H9 (cell line): ENCODE data around the gene VIM. TPM values are rescaled to one million over a fixed set of nuclear protein-coding genes. Genes with fewer than 3 reads are reported as not detected.
"Not testable (repeated sequence)": the region's sequence is repeated elsewhere in the genome, so short reads cannot be mapped to it uniquely, and the experiment has no call there.

Experiments
- DNase-seq: peaks from one replicate; pipeline ENCODE4 v3.0.0-alpha.2; 2017
- H2AFZ ChIP-seq: one replicate; pipeline ENCODE4 v1.6.1; 2013; ENCODE audit warnings: mild to moderate bottlenecking, low read length, control low read depth, moderate library complexity
- H2AK5ac ChIP-seq: 2 replicates; pipeline ENCODE4 v1.6.1; 2013; ENCODE audit warnings: low read length, control low read depth, mixed read lengths; ENCODE audit not compliant: insufficient read length
- H2BK120ac ChIP-seq: one replicate; pipeline ENCODE4 v1.6.1; 2013; ENCODE audit warnings: low read depth, mild to moderate bottlenecking, low read length, control low read depth, inconsistent platforms; ENCODE audit not compliant: poor library complexity, severe bottlenecking
- H2BK12ac ChIP-seq: 2 replicates; pipeline ENCODE4 v1.6.1; 2013; ENCODE audit warnings: low read length, control low read depth, mixed read lengths, low read depth; ENCODE audit not compliant: insufficient read length
- H2BK15ac ChIP-seq: 2 replicates; pipeline ENCODE4 v1.6.1; 2013; ENCODE audit warnings: low read depth, low read length, control low read depth
- H2BK20ac ChIP-seq: one replicate; pipeline ENCODE4 v1.6.1; 2013; ENCODE audit warnings: low read depth, mild to moderate bottlenecking, low read length, control low read depth, inconsistent platforms; ENCODE audit not compliant: poor library complexity, severe bottlenecking
- H2BK5ac ChIP-seq: 2 replicates; pipeline ENCODE4 v1.6.1; 2013; ENCODE audit warnings: low read length, control low read depth, mixed read lengths; ENCODE audit not compliant: insufficient read length
- H3K14ac ChIP-seq: 2 replicates; pipeline ENCODE4 v1.6.1; 2013; ENCODE audit warnings: low read length, control low read depth; ENCODE audit not compliant: insufficient read depth
- H3K18ac ChIP-seq: 2 replicates; pipeline ENCODE4 v1.6.1; 2013; ENCODE audit warnings: low read depth, mild to moderate bottlenecking, mixed read lengths, low read length, control low read depth; ENCODE audit not compliant: insufficient read length
- H3K23ac ChIP-seq: 2 replicates; pipeline ENCODE4 v1.6.1; 2013; ENCODE audit warnings: low read length, control low read depth, mixed read lengths, low read depth; ENCODE audit not compliant: insufficient read length
- H3K23me2 ChIP-seq: 2 replicates; pipeline ENCODE4 v1.6.1; 2013; ENCODE audit warnings: low read depth, mild to moderate bottlenecking, mixed read lengths, low read length, control low read depth; ENCODE audit not compliant: insufficient read length, poor library complexity, severe bottlenecking
- H3K27ac ChIP-seq: 2 replicates; pipeline ENCODE4 v1.5.1; 2013; ENCODE audit warnings: low read length, control low read depth, mixed read lengths, low read depth; ENCODE audit not compliant: insufficient read length
- H3K27me3 ChIP-seq: 2 replicates; pipeline ENCODE4 v1.6.1; 2013; ENCODE audit warnings: low read length, control low read depth, inconsistent platforms; ENCODE audit not compliant: insufficient read depth
- H3K4ac ChIP-seq: 2 replicates; pipeline ENCODE4 v1.6.1; 2013; ENCODE audit warnings: low read depth, mild to moderate bottlenecking, control low read depth, inconsistent platforms, low read length, moderate library complexity
- H3K4me1 ChIP-seq: 2 replicates; pipeline ENCODE4 v1.6.1; 2013; ENCODE audit warnings: low read length, control low read depth, inconsistent platforms; ENCODE audit not compliant: insufficient read depth
- H3K4me2 ChIP-seq: 2 replicates; pipeline ENCODE4 v1.6.1; 2013; ENCODE audit warnings: low read length, control low read depth, mixed read lengths; ENCODE audit not compliant: insufficient read length, insufficient read depth
- H3K56ac ChIP-seq: 2 replicates; pipeline ENCODE4 v1.6.1; 2013; ENCODE audit warnings: low read depth, mild to moderate bottlenecking, mixed read lengths, low read length, control low read depth; ENCODE audit not compliant: insufficient read length
- H3K79me1 ChIP-seq: 2 replicates; pipeline ENCODE4 v1.6.1; 2013; ENCODE audit warnings: low read depth, mild to moderate bottlenecking, moderate library complexity, low read length, control low read depth, inconsistent platforms; ENCODE audit not compliant: insufficient read depth, poor library complexity, severe bottlenecking
- H3K79me2 ChIP-seq: 2 replicates; pipeline ENCODE4 v1.6.1; 2013; ENCODE audit warnings: low read length, control low read depth, inconsistent platforms; ENCODE audit not compliant: insufficient read depth
- H3K9ac ChIP-seq: 2 replicates; pipeline ENCODE4 v1.6.1; 2013; ENCODE audit warnings: low read length, control low read depth, mixed read lengths; ENCODE audit not compliant: insufficient read length; ENCODE audit errors: extremely low read depth
- H3K9me3 ChIP-seq: one replicate; pipeline ENCODE4 v1.6.1; 2013; ENCODE audit warnings: low read depth, low read length, inconsistent platforms; ENCODE audit not compliant: control insufficient read depth
- H3T11ph ChIP-seq: one replicate; pipeline ENCODE4 v1.6.1; 2013; ENCODE audit warnings: mild to moderate bottlenecking, low read length, control low read depth, inconsistent platforms
- H4K20me1 ChIP-seq: one replicate; pipeline ENCODE4 v1.6.1; 2013; ENCODE audit not compliant: control insufficient read depth, insufficient read length, insufficient read depth
- H4K5ac ChIP-seq: 2 replicates; pipeline ENCODE4 v1.6.1; 2013; ENCODE audit warnings: low read depth, mild to moderate bottlenecking, mixed read lengths, low read length, control low read depth; ENCODE audit not compliant: insufficient read length
- H4K8ac ChIP-seq: replicated peaks from 2 replicates; pipeline ENCODE4 v1.6.1; 2013; ENCODE audit warnings: low read length, control low read depth, mixed read lengths, low read depth; ENCODE audit not compliant: insufficient read length
- H4K91ac ChIP-seq: 2 replicates; pipeline ENCODE4 v1.6.1; 2013; ENCODE audit warnings: low read depth, mild to moderate bottlenecking, moderate library complexity, mixed read lengths, low read length, control low read depth; ENCODE audit not compliant: insufficient read length
- H3K27ac Mint-ChIP-seq, 3 experiments: 2 replicates in 2 of 3; 3 replicates in 1 of 3; pipeline ENCODE4 v1.8.0; 2020 to 2021; ENCODE audit warnings: mixed read lengths in 3 of 3, mild to moderate bottlenecking in 1 of 3, moderate library complexity in 1 of 3
- H3K27me3 Mint-ChIP-seq: 2 replicates; pipeline ENCODE4 v1.8.0; 2021; ENCODE audit warnings: low read depth, mild to moderate bottlenecking, moderate library complexity, mixed read lengths
- H3K36me3 Mint-ChIP-seq, 3 experiments: 2 replicates in 2 of 3; 3 replicates in 1 of 3; pipeline ENCODE4 v1.8.0; 2020 to 2021; ENCODE audit warnings: low read depth in 3 of 3, mixed read lengths in 3 of 3; ENCODE audit not compliant: insufficient read depth in 1 of 3
- H3K4me1 Mint-ChIP-seq, 2 experiments: 2 replicates each; pipeline ENCODE4 v1.8.0; 2020; ENCODE audit warnings: mixed read lengths in 2 of 2
- H3K4me3 Mint-ChIP-seq, 2 experiments: 2 replicates in 1 of 2; 3 replicates in 1 of 2; pipeline ENCODE4 v1.8.0; 2020 to 2021; ENCODE audit warnings: mild to moderate bottlenecking in 2 of 2, mixed read lengths in 2 of 2, moderate library complexity in 1 of 2
- H3K9me3 Mint-ChIP-seq, 2 experiments: 2 replicates in 1 of 2; 3 replicates in 1 of 2; pipeline ENCODE4 v1.8.0; 2020; ENCODE audit warnings: mild to moderate bottlenecking in 2 of 2, mixed read lengths in 2 of 2, moderate library complexity in 1 of 2
- WGBS: extraction: QIAGEN DNeasy Blood & Tissue Kit; methylation state at CpG from one replicate; pipeline ENCODE4 v1.1.7; 2013; ENCODE audit warnings: missing lambda C conversion rate, low lambda C conversion rate, mixed read lengths; ENCODE audit not compliant: insufficient read length; ENCODE audit errors: extremely low coverage; 5-methylcytosine and 5-hydroxymethylcytosine counted together
- total RNA-seq: library from RNA; stranded (reverse); gene quantifications from 2 replicates; pipeline ENCODE4 v1.2.1, GENCODE V29; 2021
- TF ChIP-seq, protein P1 (sequence below): fragments of 200-600 bp; sonication (generic); conservative IDR thresholded peaks from 3 replicates; pipeline ENCODE4 v1.8.0; 2021; ENCODE audit warnings: antibody characterized with exemption, mild to moderate bottlenecking

The VIM gene
- total RNA-seq, 1 experiment from 2014 or later, result 232 TPM

- Histone ChIP-seq H4K20me1 (no peaks in the 10 kb centered on the region), H3K14ac (no peak overlapping the region), H3T11ph (no peak overlapping the region), H2BK15ac (no peak overlapping the region), H3K23ac (no peak overlapping the region), H3K23me2 (no peaks in the 10 kb centered on the region), H2BK5ac (no peak overlapping the region), H3K4me1 (no peaks in the 10 kb centered on the region), H2AFZ (no peak overlapping the region), H2BK120ac (no peak overlapping the region), H3K9me3 (peaks cover 22% of the 10 kb centered on the region), H4K8ac (no peak overlapping the region), H3K4me2 (no peak overlapping the region), H2BK20ac (no peak overlapping the region), H2BK12ac (no peak overlapping the region), H3K27me3 (no peaks in the 10 kb centered on the region), H3K18ac (no peak overlapping the region), H3K79me1 (no peaks in the 10 kb centered on the region), H3K9ac (no peak overlapping the region), H3K56ac (no peak overlapping the region), H4K91ac (no peak overlapping the region), H2AK5ac (no peak overlapping the region), H3K79me2 (no peaks in the 10 kb centered on the region), H3K4ac (no peak overlapping the region), H4K5ac (no peak overlapping the region), H3K27ac (no peak overlapping the region)
- H3K9me3 Mint-ChIP-seq, result peaks cover 41 to 44% of the 10 kb centered on the region in 2 experiments
- H3K4me1 Mint-ChIP-seq, result peaks cover 6 to 8% of the 10 kb centered on the region in 2 experiments; a peak in 3 of 4 replicates
- no peak for DNase-seq
- H3K36me3 Mint-ChIP-seq, result peaks cover 14 to 38% (median 24%) of the 10 kb centered on the region in 3 experiments
- no CpG with 5 or more reads among the region's 2 CpGs for WGBS
- TF ChIP-seq, protein P1, sequence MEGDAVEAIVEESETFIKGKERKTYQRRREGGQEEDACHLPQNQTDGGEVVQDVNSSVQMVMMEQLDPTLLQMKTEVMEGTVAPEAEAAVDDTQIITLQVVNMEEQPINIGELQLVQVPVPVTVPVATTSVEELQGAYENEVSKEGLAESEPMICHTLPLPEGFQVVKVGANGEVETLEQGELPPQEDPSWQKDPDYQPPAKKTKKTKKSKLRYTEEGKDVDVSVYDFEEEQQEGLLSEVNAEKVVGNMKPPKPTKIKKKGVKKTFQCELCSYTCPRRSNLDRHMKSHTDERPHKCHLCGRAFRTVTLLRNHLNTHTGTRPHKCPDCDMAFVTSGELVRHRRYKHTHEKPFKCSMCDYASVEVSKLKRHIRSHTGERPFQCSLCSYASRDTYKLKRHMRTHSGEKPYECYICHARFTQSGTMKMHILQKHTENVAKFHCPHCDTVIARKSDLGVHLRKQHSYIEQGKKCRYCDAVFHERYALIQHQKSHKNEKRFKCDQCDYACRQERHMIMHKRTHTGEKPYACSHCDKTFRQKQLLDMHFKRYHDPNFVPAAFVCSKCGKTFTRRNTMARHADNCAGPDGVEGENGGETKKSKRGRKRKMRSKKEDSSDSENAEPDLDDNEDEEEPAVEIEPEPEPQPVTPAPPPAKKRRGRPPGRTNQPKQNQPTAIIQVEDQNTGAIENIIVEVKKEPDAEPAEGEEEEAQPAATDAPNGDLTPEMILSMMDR, result no peak
- H3K27ac Mint-ChIP-seq, result no peak overlapping the region
- no peak overlapping the region for H3K4me3 Mint-ChIP-seq
- no peaks in the 10 kb centered on the region for H3K27me3 Mint-ChIP-seq
Measured at GRCh38 chr10:17265468-17265867, 37.4 kb downstream of the VIM start.

DNA sequence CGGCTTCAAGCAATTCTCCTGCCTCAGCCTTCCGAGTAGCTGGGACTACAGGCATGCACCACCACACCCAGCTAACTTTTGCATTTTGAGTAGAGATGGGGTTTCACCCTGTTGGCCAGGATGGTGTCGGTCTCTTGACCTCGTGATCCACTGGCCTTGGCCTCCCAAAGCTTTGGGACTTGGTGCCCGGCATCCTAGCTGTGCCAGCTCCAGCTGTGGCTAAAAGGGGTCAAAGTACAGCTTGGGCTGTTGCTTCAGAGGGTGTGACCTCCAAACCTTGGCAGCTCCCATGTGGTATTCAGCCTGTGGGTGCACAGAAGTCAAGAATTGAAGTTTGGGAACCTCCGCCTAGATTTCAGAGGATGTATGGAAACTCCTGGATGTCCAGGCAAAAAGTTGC lies 38.5 kb downstream of the VIM start:
- H4K20me1 ChIP-seq, H3K4me2 ChIP-seq, H3K23ac ChIP-seq, H4K8ac ChIP-seq, H3K27me3 Mint-ChIP-seq, H3T11ph ChIP-seq, H3K18ac ChIP-seq, H3K4me3 Mint-ChIP-seq, H2BK15ac ChIP-seq, H3K4me1 Mint-ChIP-seq, H4K5ac ChIP-seq, H2AK5ac ChIP-seq, H2AFZ ChIP-seq, H3K23me2 ChIP-seq, H3K79me2 ChIP-seq, DNase-seq, H2BK12ac ChIP-seq, H3K14ac ChIP-seq, H2BK20ac ChIP-seq, H3K27me3 ChIP-seq, H3K4me1 ChIP-seq, H2BK120ac ChIP-seq, H3K9ac ChIP-seq, H3K27ac Mint-ChIP-seq, H2BK5ac ChIP-seq, H3K56ac ChIP-seq, H3K4ac ChIP-seq, H3K27ac ChIP-seq, H3K79me1 ChIP-seq, H4K91ac ChIP-seq: not testable (repeated sequence)
- H3K9me3 ChIP-seq, result peaks cover 22% of the 10 kb centered on the region
- Mint-ChIP-seq H3K36me3 (peaks cover 14 to 34% (median 24%) of the 10 kb centered on the region in 3 experiments), H3K9me3 (peaks cover 36 to 37% of the 10 kb centered on the region in 2 experiments)
- no CpG with 5 or more reads among the region's 6 CpGs for whole genome bisulfite sequencing
